MCF 10A (cell line): Measurements from ENCODE around the gene NEIL3. TPM values are rescaled to one million over a fixed set of nuclear protein-coding genes. Genes with fewer than 3 reads are reported as not detected.

Source experiments
- BruUV-seq: library from RNA; stranded (reverse); fragments of 400-500 nt; replicated peaks from 2 replicates; lab custom pipeline; 2021; lab: Mats Ljungman, UMichigan
- CTCF ChIA-PET: fragments of 300-600 bp; sonication (Branson Sonifier 250); formaldehyde crosslinking; extraction: SDS; loops from one replicate; lab custom pipeline; 2021; ENCODE audit warnings: antibody characterized with exemption, inconsistent platforms; lab: Yijun Ruan, JAX
- POLR2A ChIA-PET: fragments of 300-600, 350-650 bp; sonication (Branson Sonifier 250); formaldehyde crosslinking; extraction: SDS; loops from one replicate; lab custom pipeline; 2020; ENCODE audit warnings: antibody characterized with exemption, inconsistent platforms; lab: Yijun Ruan, JAX
- DNase-seq: peaks from one replicate; pipeline ENCODE4 v3.0.0-alpha.2; 2018; ENCODE audit not compliant: unreplicated experiment
- H3K27ac Mint-ChIP-seq: one replicate; pipeline ENCODE4 v1.8.0; 2022; ENCODE audit warnings: mild to moderate bottlenecking, low read depth, mixed read lengths; ENCODE audit not compliant: unreplicated experiment
- H3K27me3 Mint-ChIP-seq: one replicate; pipeline ENCODE4 v1.8.0; 2022; ENCODE audit warnings: mixed read lengths; ENCODE audit not compliant: insufficient read depth, unreplicated experiment
- H3K36me3 Mint-ChIP-seq: one replicate; pipeline ENCODE4 v1.8.0; 2022; ENCODE audit warnings: mild to moderate bottlenecking, moderate library complexity, mixed read lengths; ENCODE audit not compliant: insufficient read depth, unreplicated experiment
- H3K4me1 Mint-ChIP-seq: one replicate; pipeline ENCODE4 v1.8.0; 2022; ENCODE audit warnings: mixed read lengths; ENCODE audit not compliant: insufficient read depth, unreplicated experiment
- H3K4me3 Mint-ChIP-seq: one replicate; pipeline ENCODE4 v1.8.0; 2022; ENCODE audit warnings: mild to moderate bottlenecking, moderate library complexity, mixed read lengths; ENCODE audit not compliant: unreplicated experiment
- H3K9me3 Mint-ChIP-seq: one replicate; pipeline ENCODE4 v1.8.0; 2022; ENCODE audit warnings: mixed read lengths; ENCODE audit not compliant: unreplicated experiment
- CTCF ChIP-seq: fragments of 200-600 bp; IDR thresholded peaks from one replicate; pipeline ENCODE4 v1.8.0; 2022; ENCODE audit warnings: antibody characterized with exemption, mild to moderate bottlenecking; ENCODE audit not compliant: unreplicated experiment
- intact Hi-C: fragments of 100-400 bp; cut with micrococcal nuclease; formaldehyde crosslinking; loops from 2 replicates; pipeline ENCODE4 v1.14.1; 2022
- total RNA-seq: library from RNA; stranded (reverse); gene quantifications from 2 replicates; pipeline ENCODE4 v1.2.3, GENCODE V29; 2022

The NEIL3 gene
- total RNA-seq, 1 experiment from 2014 or later, result 5.8 TPM

- ChIA-PET CTCF (interaction anchor here (0.9 to 2.0 kb wide), 3 partner anchors 11 to 119 kb away, joined by 4 to 9 read pairs (median 5); no protein-coding TSS in a partner anchor), POLR2A (interaction anchor here (0.6 to 3.8 kb wide), 9 partner anchors 7 to 553 kb away, joined by 3 to 67 read pairs (median 4); partner anchors contain the start of gene NEIL3)
- no peak for DNase-seq
- Mint-ChIP-seq H3K4me1 (peaks cover 45% of the 10 kb centered on the region), H3K27me3 (no peaks in the 10 kb centered on the region), H3K36me3 (no peaks in the 10 kb centered on the region), H3K9me3 (no peaks in the 10 kb centered on the region), H3K4me3 (peak overlapping the region; percentile 60), H3K27ac (peak overlapping the region; percentile 92)
- TF ChIP-seq CTCF, result no peak
- no TSS peak for BruUV-seq
- intact Hi-C loops, result no loop called here
These were observed 13.2 kb downstream of the NEIL3 start for GRCh38 chr4:177322881-177323280.

- CTCF ChIA-PET, result no interaction called here
- intact Hi-C loops, result no loop called here
These were observed 13.7 kb downstream of the NEIL3 start for GRCh38 chr4:177323416-177323815.

GRCh38 chr4:177332119-177332518, 22.4 kb downstream of the NEIL3 start:
- POLR2A ChIA-PET, result interaction anchor here (1.2 to 1.8 kb wide), 3 partner anchors 16 to 24 kb away, joined by 4 to 6 read pairs (median 5); no protein-coding TSS in a partner anchor
- Mint-ChIP-seq H3K27me3 (no peaks in the 10 kb centered on the region), H3K4me3 (no peak overlapping the region), H3K36me3 (no peaks in the 10 kb centered on the region), H3K27ac (no peak overlapping the region), H3K4me1 (peaks cover 29% of the 10 kb centered on the region), H3K9me3 (no peaks in the 10 kb centered on the region)
- no peak for TF ChIP-seq CTCF
- DNase-seq, result no peak
- CTCF ChIA-PET, result interaction anchor here (0.6 to 5.9 kb wide), 6 partner anchors 8 to 956 kb away, joined by 3 to 46 read pairs (median 3); no protein-coding TSS in a partner anchor
- intact Hi-C loops, result no loop called here
- BruUV-seq, result no TSS peak

More at GRCh38 chr4:177323416-177323815, 13.7 kb downstream of the NEIL3 start:
- Mint-ChIP-seq H3K9me3 (no peaks in the 10 kb centered on the region), H3K4me3 (peak overlapping the region; percentile 60), H3K36me3 (no peaks in the 10 kb centered on the region), H3K27ac (peak overlapping the region; percentile 92), H3K4me1 (peaks cover 50% of the 10 kb centered on the region), H3K27me3 (no peaks in the 10 kb centered on the region)
- no peak for TF ChIP-seq CTCF
- POLR2A ChIA-PET, result interaction anchor here (0.6 to 3.8 kb wide), 3 partner anchors 12 to 104 kb away, joined by 3 to 67 read pairs (median 8); partner anchors contain the start of gene NEIL3
- no TSS peak for BruUV-seq
- no peak for DNase-seq

- H3K27me3 Mint-ChIP-seq, result no peaks in the 10 kb centered on the region
- peak; percentile 55 for DNase-seq
- no peaks in the 10 kb centered on the region for H3K36me3 Mint-ChIP-seq
- peaks cover 11% of the 10 kb centered on the region for H3K4me1 Mint-ChIP-seq
- no peak overlapping the region for H3K4me3 Mint-ChIP-seq
- no peaks in the 10 kb centered on the region for H3K9me3 Mint-ChIP-seq
- peak overlapping the region; percentile 46 for H3K27ac Mint-ChIP-seq
- TF ChIP-seq CTCF, result peak; percentile 73
- POLR2A ChIA-PET, result interaction anchor here (0.6 to 4.2 kb wide), 4 partner anchors 14 to 93 kb away, joined by 3 to 23 read pairs (median 4); no protein-coding TSS in a partner anchor
- intact Hi-C loops, result loop anchor here (1.0 to 5.0 kb wide), 5 partner anchors 89 to 962 kb away; partner anchors contain the start of gene VEGFC
- no TSS peak for BruUV-seq
- CTCF ChIA-PET, result interaction anchor here (0.5 to 6.6 kb wide), 32 partner anchors 9 to 963 kb away, joined by 3 to 220 read pairs (median 4); partner anchors contain the start of gene NEIL3
These were observed 30.1 kb downstream of the NEIL3 start for GRCh38 chr4:177339477-177340374.
